Cardiac muscle cell (in vitro differentiated cells and primary cell): ENCODE data around the gene TMEM131. TPM values are rescaled to one million over a fixed set of nuclear protein-coding genes. Genes with fewer than 3 reads are reported as not detected.
A peak's percentile ranks its signal among the peaks of the same experiment; 100 is the strongest.

ENCODE experiments used
- DNase-seq, 2 donors: peaks; one replicate each; pipeline versions ENCODE4 v3.0.0 to v3.0.0-alpha.2; 2010 to 2017; ENCODE audit warnings: low read depth in 1 of 2, low spot score in 1 of 2
- H3K27ac ChIP-seq: fragments of 200-600 bp; sonication (generic); 2 replicates; pipeline ENCODE4 v1.5.1; 2016
- H3K27me3 ChIP-seq: fragments of 200-600 bp; sonication (generic); 2 replicates; pipeline ENCODE4 v1.6.0; 2016; ENCODE audit warnings: control low read depth
- H3K36me3 ChIP-seq: fragments of 200-600 bp; sonication (generic); 2 replicates; pipeline ENCODE4 v1.5.1; 2016; ENCODE audit warnings: control low read depth
- H3K4me1 ChIP-seq: fragments of 200-600 bp; sonication (generic); 2 replicates; pipeline ENCODE4 v1.8.1; 2017; ENCODE audit warnings: low read depth, mild to moderate bottlenecking, mixed run types
- H3K4me3 ChIP-seq: fragments of 200-600 bp; sonication (generic); 2 replicates; pipeline ENCODE4 v1.5.1; 2016; ENCODE audit warnings: mild to moderate bottlenecking
- H3K9me3 ChIP-seq: fragments of 200-600 bp; sonication (generic); 2 replicates; pipeline ENCODE4 v1.5.1; 2017; ENCODE audit warnings: low read depth, mild to moderate bottlenecking, control low read depth
- polyA plus RNA-seq: library from polyadenylated mRNA; unstranded; fragments of >200 nt; fragmentation: Nextera tagmentation; extraction: Ambion mirVana; gene quantifications from 2 replicates; pipeline ENCODE4 v1.2.1, GENCODE V29; 2016
- total RNA-seq: library from RNA; depleted of rRNA; stranded (reverse); fragments of >200 nt; gene quantifications from 2 replicates; pipeline ENCODE4 v1.2.3, GENCODE V29; 2016
- TF ChIP-seq, protein P1 (sequence below): IDR thresholded peaks from 2 replicates; pipeline ENCODE4 v1.5.1; 2012; ENCODE audit warnings: low read depth, mild to moderate bottlenecking, low read length

TMEM131 gene
- total and polyA plus RNA-seq, 2 experiments from 2014 or later = 16.3 to 19.1 TPM

DNA sequence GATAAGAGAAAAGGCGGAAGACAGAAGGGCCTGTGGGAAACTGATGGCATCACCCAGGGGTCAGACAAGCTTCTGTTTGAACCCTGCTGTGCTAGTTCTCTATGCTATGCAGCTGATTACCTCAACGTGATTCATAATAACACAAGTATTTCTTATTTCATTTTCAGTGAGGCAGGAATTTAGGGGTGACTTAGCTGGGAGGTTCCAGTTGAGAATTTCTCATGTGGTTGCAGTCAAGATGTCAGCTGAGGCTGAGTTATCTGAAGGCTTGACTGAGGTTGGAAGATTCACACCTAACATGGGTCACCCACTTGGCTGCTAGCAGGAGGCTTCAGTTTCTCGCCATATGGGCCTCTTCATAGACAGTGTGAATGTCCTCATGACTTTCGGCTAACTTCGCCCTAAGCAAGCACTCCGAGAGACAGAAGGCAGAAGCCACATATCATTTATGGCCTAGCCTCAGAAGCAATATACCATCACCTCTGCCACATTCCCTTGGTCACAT, 34.0 kb upstream of the TMEM131 start:
- H3K27ac ChIP-seq = no peak overlapping the region
- TF ChIP-seq, protein P1, sequence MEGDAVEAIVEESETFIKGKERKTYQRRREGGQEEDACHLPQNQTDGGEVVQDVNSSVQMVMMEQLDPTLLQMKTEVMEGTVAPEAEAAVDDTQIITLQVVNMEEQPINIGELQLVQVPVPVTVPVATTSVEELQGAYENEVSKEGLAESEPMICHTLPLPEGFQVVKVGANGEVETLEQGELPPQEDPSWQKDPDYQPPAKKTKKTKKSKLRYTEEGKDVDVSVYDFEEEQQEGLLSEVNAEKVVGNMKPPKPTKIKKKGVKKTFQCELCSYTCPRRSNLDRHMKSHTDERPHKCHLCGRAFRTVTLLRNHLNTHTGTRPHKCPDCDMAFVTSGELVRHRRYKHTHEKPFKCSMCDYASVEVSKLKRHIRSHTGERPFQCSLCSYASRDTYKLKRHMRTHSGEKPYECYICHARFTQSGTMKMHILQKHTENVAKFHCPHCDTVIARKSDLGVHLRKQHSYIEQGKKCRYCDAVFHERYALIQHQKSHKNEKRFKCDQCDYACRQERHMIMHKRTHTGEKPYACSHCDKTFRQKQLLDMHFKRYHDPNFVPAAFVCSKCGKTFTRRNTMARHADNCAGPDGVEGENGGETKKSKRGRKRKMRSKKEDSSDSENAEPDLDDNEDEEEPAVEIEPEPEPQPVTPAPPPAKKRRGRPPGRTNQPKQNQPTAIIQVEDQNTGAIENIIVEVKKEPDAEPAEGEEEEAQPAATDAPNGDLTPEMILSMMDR = no peak
- DNase-seq = no peak

DNA sequence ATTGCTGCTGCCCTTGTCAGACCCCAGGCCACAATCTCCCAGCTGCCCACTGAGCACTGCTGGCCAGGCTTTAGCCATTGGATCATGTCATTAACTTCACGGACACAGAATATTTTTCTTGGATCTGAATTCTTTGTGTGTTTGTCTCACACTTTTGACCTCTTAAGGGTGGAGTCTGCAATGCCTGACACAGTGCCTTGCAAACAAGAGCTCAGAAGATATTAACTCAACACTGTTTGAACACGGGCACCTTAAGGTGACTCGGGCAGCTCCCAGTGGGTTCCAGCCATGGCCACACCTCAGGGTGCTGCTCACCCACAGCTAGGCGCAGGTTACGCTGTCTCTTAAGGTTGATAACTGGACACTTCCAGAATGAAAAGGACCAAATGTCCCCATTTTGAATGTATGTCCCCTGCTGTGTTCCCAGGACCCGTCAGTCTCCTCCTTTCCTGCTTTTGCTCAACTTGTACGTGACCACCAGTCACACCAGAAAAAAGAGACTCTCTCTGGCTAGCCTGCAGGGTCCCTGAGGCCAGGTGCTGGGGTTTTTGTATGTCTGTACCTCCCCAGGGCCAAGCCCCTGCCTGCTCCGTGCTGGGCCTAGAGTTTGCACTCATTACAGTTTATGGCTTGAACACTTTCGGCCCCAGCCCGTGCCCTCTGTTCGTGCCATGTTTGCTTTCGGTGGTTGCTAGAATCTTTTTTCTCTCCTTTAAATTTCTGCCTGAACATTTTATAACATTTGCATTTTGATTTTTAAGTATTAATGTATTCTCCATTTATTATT, 33.4 kb upstream of the TMEM131 start:
- no peak overlapping the region for H3K27ac ChIP-seq
- H3K4me1 ChIP-seq = no peaks in the 10 kb centered on the region
- no peaks in the 10 kb centered on the region for H3K36me3 ChIP-seq
- no peaks in the 10 kb centered on the region for H3K27me3 ChIP-seq
- no peak overlapping the region for H3K4me3 ChIP-seq
- TF ChIP-seq, protein P1 = no peak
- DNase-seq = no peak
- no peaks in the 10 kb centered on the region for H3K9me3 ChIP-seq

More for the DNA sequence above, 34.0 kb upstream of the TMEM131 start:
- Histone ChIP-seq H3K27me3 (no peaks in the 10 kb centered on the region), H3K4me3 (no peak overlapping the region), H3K9me3 (no peaks in the 10 kb centered on the region), H3K36me3 (no peaks in the 10 kb centered on the region), H3K4me1 (peaks cover 3% of the 10 kb centered on the region)

DNA sequence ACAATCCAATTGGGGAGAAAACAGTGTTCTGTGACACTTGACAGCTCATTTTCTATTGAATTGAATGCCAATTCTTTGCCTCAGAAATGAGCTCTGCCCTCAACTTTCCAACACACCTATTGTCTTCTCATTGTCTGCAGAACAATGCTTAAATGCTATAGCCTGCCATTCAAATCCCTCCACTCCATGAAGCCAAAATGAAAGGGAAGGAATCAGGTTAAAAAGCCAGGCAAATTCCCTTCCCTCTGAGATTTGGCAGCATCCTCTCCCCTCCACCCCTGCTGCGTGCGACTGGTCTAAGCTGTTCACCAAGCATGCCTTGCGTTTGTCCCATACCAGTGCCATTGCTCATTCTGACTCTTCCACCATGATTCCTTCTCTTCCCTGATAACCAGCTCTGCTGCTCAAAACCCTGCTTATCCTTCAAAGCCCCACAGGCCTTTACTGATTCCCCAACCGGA, 32.4 kb upstream of the TMEM131 start:
- TF ChIP-seq, protein P1 = no peak
- H3K4me1 ChIP-seq = no peaks in the 10 kb centered on the region
- no peaks in the 10 kb centered on the region for H3K9me3 ChIP-seq
- H3K36me3 ChIP-seq = no peaks in the 10 kb centered on the region
- peak in 1 of 2 donors; percentile 69 for DNase-seq
- no peak overlapping the region for H3K27ac ChIP-seq
- no peak overlapping the region for H3K4me3 ChIP-seq
- no peaks in the 10 kb centered on the region for H3K27me3 ChIP-seq

DNA sequence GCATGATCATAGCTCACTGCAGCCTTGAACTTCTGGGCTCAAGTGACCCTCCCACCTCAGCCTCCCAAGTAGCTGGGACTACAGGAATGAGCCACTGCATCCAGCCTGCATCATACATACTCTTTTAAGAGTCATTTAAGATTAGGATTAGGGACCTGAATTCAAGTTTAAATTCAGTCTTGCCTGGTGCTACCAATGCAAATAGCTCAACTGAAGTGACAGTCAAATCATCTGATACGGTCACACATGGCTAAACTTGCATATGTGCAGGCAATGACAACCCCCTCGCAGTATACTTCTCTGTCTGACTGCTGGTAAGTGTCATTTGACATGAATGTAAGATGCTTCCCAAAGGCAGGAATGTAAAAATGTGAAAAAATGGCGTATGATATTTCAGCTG, 31.8 kb upstream of the TMEM131 start:
- no peak for DNase-seq
- no peak overlapping the region for H3K4me3 ChIP-seq
- H3K36me3 ChIP-seq = no peaks in the 10 kb centered on the region
- TF ChIP-seq, protein P1 = no peak
- H3K9me3 ChIP-seq = no peaks in the 10 kb centered on the region
- no peaks in the 10 kb centered on the region for H3K27me3 ChIP-seq
- no peak overlapping the region for H3K27ac ChIP-seq
- no peaks in the 10 kb centered on the region for H3K4me1 ChIP-seq

DNA sequence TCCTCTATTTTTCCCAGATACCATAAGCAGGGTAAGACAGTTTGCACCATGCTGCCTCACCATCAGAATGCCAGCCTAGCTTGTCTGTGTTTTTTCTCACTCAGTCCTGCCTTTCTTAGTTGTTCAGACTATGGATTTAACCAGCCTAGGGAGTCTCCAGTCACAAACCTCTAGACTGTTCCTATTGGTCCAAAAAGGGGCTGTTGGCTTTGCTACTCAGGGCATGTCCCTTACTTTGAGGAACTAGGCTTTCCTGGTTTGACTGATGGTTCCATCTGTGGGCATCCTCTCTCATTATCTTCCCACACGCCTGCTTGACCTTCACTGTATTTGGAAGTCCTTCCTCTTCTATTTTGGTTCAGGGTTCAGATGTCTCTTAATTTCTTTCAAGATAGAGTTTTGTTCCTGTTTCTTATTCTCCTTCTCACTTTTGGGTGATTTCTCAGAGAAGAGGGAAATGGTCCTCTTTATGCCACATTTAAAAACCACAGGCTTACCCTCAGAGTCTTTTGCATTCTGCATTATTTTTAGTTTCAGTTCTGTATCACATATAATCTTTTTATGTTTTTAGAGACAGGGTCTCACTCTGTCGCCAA, 31.3 kb upstream of the TMEM131 start:
- Histone ChIP-seq H3K4me3 (no peak overlapping the region), H3K27me3 (no peaks in the 10 kb centered on the region), H3K4me1 (no peaks in the 10 kb centered on the region), H3K27ac (no peak overlapping the region), H3K9me3 (no peaks in the 10 kb centered on the region), H3K36me3 (no peaks in the 10 kb centered on the region)
- DNase-seq = no peak
- TF ChIP-seq, protein P1 = no peak
